HG02798 (cell line): ENCODE data around the gene KRIT1.
"Not testable (repeated sequence)": the region's sequence is repeated elsewhere in the genome, so short reads cannot be mapped to it uniquely, and the experiment has no call there.

Experiments
- ATAC-seq: cut with Tn5 transposase; IDR thresholded peaks from one replicate; pipeline ENCODE4 v1.9.1; 2021; ENCODE audit warnings: mild to moderate bottlenecking; ENCODE audit not compliant: unreplicated experiment, poor library complexity

KRIT1 gene

GRCh38 chr7:92245487-92246359, at the start of gene KRIT1, which contains the start of gene ANKIB1:
KRIT1 (minus strand) TSS chr7:92245914; CDS start chr7:92242135, 3,779 bp downstream.
ANKIB1 (plus strand) TSS chr7:92245974; CDS start chr7:92294979, 49,005 bp downstream.
- ATAC-seq = peak; percentile 87

- no peak for ATAC-seq
Measured at GRCh38 chr7:92295391-92295790, 49.7 kb upstream of the KRIT1 start.

GRCh38 chr7:92293896-92294590, 48.3 kb upstream of the KRIT1 start:
- ATAC-seq = no peak

GRCh38 chr7:92292981-92293380, 47.3 kb upstream of the KRIT1 start:
- no peak for ATAC-seq

- no peak for ATAC-seq
Measured at GRCh38 chr7:92289321-92289720, 43.6 kb upstream of the KRIT1 start.

- ATAC-seq = no peak
Measured at GRCh38 chr7:92282930-92283329, 37.2 kb upstream of the KRIT1 start.

GRCh38 chr7:92282221-92282814, 36.6 kb upstream of the KRIT1 start:
- ATAC-seq = no peak

GRCh38 chr7:92281031-92281430, 35.3 kb upstream of the KRIT1 start:
- ATAC-seq = no peak

GRCh38 chr7:92279396-92280031, 33.8 kb upstream of the KRIT1 start:
- no peak for ATAC-seq

- peak; percentile 87 for ATAC-seq
Measured at GRCh38 chr7:92276460-92276864, 30.7 kb upstream of the KRIT1 start.

GRCh38 chr7:92275327-92275726, 29.6 kb upstream of the KRIT1 start:
- no peak for ATAC-seq

GRCh38 chr7:92268921-92269320, 23.2 kb upstream of the KRIT1 start:
- no peak for ATAC-seq

- ATAC-seq = no peak
Measured at GRCh38 chr7:92266415-92267241, 20.9 kb upstream of the KRIT1 start.

- ATAC-seq = no peak
Measured at GRCh38 chr7:92260248-92260781, 14.6 kb upstream of the KRIT1 start.

- no peak for ATAC-seq
Measured at GRCh38 chr7:92259610-92260247, 14.0 kb upstream of the KRIT1 start.

- ATAC-seq = no peak
Measured at GRCh38 chr7:92259062-92259461, 13.3 kb upstream of the KRIT1 start.

GRCh38 chr7:92255308-92255707, 9.6 kb upstream of the KRIT1 start:
- no peak for ATAC-seq

GRCh38 chr7:92254800-92255199, 9.1 kb upstream of the KRIT1 start:
- ATAC-seq = not testable (repeated sequence)

- ATAC-seq = no peak
Measured at GRCh38 chr7:92253251-92253650, 7.5 kb upstream of the KRIT1 start.
